Liver (tissue), 9 donors: Measurements from ENCODE around the gene SNIP1. TPM values are rescaled to one million over a fixed set of nuclear protein-coding genes. Genes with fewer than 3 reads are reported as not detected.
"Not testable (repeated sequence)": the region's sequence is repeated elsewhere in the genome, so short reads cannot be mapped to it uniquely, and the experiment has no call there.

Source experiments
- DNase-seq: peaks from one replicate; pipeline ENCODE4 v3.0.0-alpha.2; 2017; ENCODE audit warnings: low spot score
- H3K27ac ChIP-seq, 2 donors: one replicate each; pipeline ENCODE4 v1.7.0; 2013; ENCODE audit warnings: inconsistent platforms in 2 of 2, low read length in 2 of 2, control low read depth in 1 of 2, low read depth in 1 of 2, mild to moderate bottlenecking in 1 of 2
- H3K27me3 ChIP-seq, 4 donors: one replicate each; pipeline versions ENCODE4 v1.6.1 to v1.7.0; 2013; ENCODE audit warnings: low read length in 3 of 4, inconsistent platforms in 1 of 4, mild to moderate bottlenecking in 1 of 4, moderate library complexity in 1 of 4; ENCODE audit not compliant: control insufficient read depth in 4 of 4, insufficient read depth in 4 of 4
- H3K36me3 ChIP-seq, 4 donors: one replicate each; pipeline versions ENCODE4 v1.6.1 to v1.7.0; 2013; ENCODE audit warnings: low read length in 3 of 4, mild to moderate bottlenecking in 3 of 4, low read depth in 1 of 4, moderate library complexity in 1 of 4; ENCODE audit not compliant: control insufficient read depth in 4 of 4, insufficient read depth in 3 of 4
- H3K4me1 ChIP-seq, 4 donors: one replicate each; pipeline versions ENCODE4 v1.6.1 to v1.7.0; 2013; ENCODE audit warnings: low read length in 3 of 4, mild to moderate bottlenecking in 3 of 4, moderate library complexity in 1 of 4; ENCODE audit not compliant: control insufficient read depth in 4 of 4, insufficient read depth in 4 of 4
- H3K4me3 ChIP-seq, 3 donors: one replicate each; pipeline versions ENCODE4 v1.6.1 to v1.7.0; 2013; ENCODE audit warnings: low read length in 3 of 3, control low read depth in 1 of 3, low read depth in 1 of 3, mild to moderate bottlenecking in 1 of 3
- H3K9ac ChIP-seq, 2 donors: one replicate each; pipeline ENCODE4 v1.7.0; 2013; ENCODE audit warnings: low read length in 2 of 2, mild to moderate bottlenecking in 2 of 2, moderate library complexity in 2 of 2, control low read depth in 1 of 2, low read depth in 1 of 2
- H3K9me3 ChIP-seq, 4 donors: one replicate each; pipeline versions ENCODE4 v1.6.1 to v1.7.0; 2013; ENCODE audit warnings: low read length in 3 of 4; ENCODE audit not compliant: control insufficient read depth in 4 of 4
- ATF3 ChIP-seq: IDR thresholded peaks from 2 replicates; pipeline ENCODE4 v1.6.1; 2016; ENCODE audit warnings: antibody characterized with exemption
- EGR1 ChIP-seq, 2 donors: IDR thresholded peaks; 2 replicates each; pipeline ENCODE4 v1.6.1; 2016 to 2018; ENCODE audit warnings: antibody characterized with exemption in 2 of 2, low read depth in 2 of 2
- FOXA1 ChIP-seq: IDR thresholded peaks from 2 replicates; pipeline ENCODE4 v1.6.1; 2016; ENCODE audit warnings: antibody characterized with exemption
- FOXA2 ChIP-seq: IDR thresholded peaks from 2 replicates; pipeline ENCODE4 v1.6.1; 2016; ENCODE audit warnings: antibody characterized with exemption
- GABPA ChIP-seq, 2 donors: IDR thresholded peaks in 1 of 2; conservative IDR thresholded peaks in 1 of 2; 2 replicates each; pipeline ENCODE4 v1.6.1; 2016; ENCODE audit warnings: antibody characterized with exemption in 2 of 2, mild to moderate bottlenecking in 1 of 2, moderate library complexity in 1 of 2
- HNF4A ChIP-seq, 2 donors: conservative IDR thresholded peaks; 2 replicates each; pipeline ENCODE4 v1.6.1; 2016; ENCODE audit warnings: antibody characterized with exemption in 2 of 2, mild to moderate bottlenecking in 2 of 2
- MAX ChIP-seq: IDR thresholded peaks from 2 replicates; pipeline ENCODE4 v1.6.1; 2016; ENCODE audit warnings: antibody characterized with exemption
- NR2F2 ChIP-seq: IDR thresholded peaks from 2 replicates; pipeline ENCODE4 v1.6.1; 2016; ENCODE audit warnings: antibody characterized with exemption
- RAD21 ChIP-seq, 2 donors: IDR thresholded peaks; 2 replicates each; pipeline ENCODE4 v1.6.1; 2016; ENCODE audit warnings: antibody characterized with exemption in 2 of 2, mild to moderate bottlenecking in 2 of 2
- REST ChIP-seq: IDR thresholded peaks from 2 replicates; pipeline ENCODE4 v1.6.1; 2016; ENCODE audit warnings: antibody characterized with exemption, mild to moderate bottlenecking
- RXRA ChIP-seq, 2 donors: IDR thresholded peaks; 2 replicates each; pipeline ENCODE4 v1.6.1; 2017 to 2018; ENCODE audit warnings: antibody characterized with exemption in 2 of 2, mild to moderate bottlenecking in 1 of 2
- TAF1 ChIP-seq: conservative IDR thresholded peaks from 2 replicates; pipeline ENCODE4 v1.6.1; 2016; ENCODE audit warnings: antibody characterized with exemption, mild to moderate bottlenecking
- YY1 ChIP-seq: IDR thresholded peaks from 2 replicates; pipeline ENCODE4 v1.6.1; 2016; ENCODE audit warnings: antibody characterized with exemption, mild to moderate bottlenecking
- ZBTB33 ChIP-seq: IDR thresholded peaks from 2 replicates; pipeline ENCODE4 v1.6.1; 2016; ENCODE audit warnings: antibody characterized with exemption
- WGBS: extraction: QIAGEN DNeasy Blood & Tissue Kit; methylation state at CpG from one replicate; pipeline ENCODE4 v1.1.7; 2013; 5-methylcytosine and 5-hydroxymethylcytosine counted together
- polyA plus RNA-seq, 2 donors: library from polyadenylated mRNA; stranded (reverse) in 1 of 2; unstranded in 1 of 2; fragments of 200-250 nt in 1 of 2; fragments of >200 nt in 1 of 2; fragmentation: Nextera tagmentation in 1 of 2; extraction: Ambion mirVana in 1 of 2; gene quantifications; one replicate each; pipeline versions ENCODE4 v1.2.1 to v1.2.3, GENCODE V29; 2013 to 2015
- total RNA-seq, 2 donors: library from RNA; depleted of rRNA; stranded (reverse); fragments of >200 nt; gene quantifications; one replicate each; pipeline ENCODE4 v1.2.3, GENCODE V29; 2014
- donor health status: healthy.
- donor health status: healthy.
- donor health status: healthy.
- donor health status: healthy.
- donor health status: healthy.

Gene SNIP1
- total and polyA plus RNA-seq, 4 donors: 1.8 to 9.7 (median 5.3) TPM

GRCh38 chr1:37518241-37518640, 35.9 kb downstream of the SNIP1 start:
- not testable (repeated sequence) for DNase-seq, H3K9ac ChIP-seq, H3K27me3 ChIP-seq, H3K4me3 ChIP-seq, H3K9me3 ChIP-seq, H3K36me3 ChIP-seq
- Histone ChIP-seq H3K4me1 (peaks cover 3 to 15% (median 5%) of the 10 kb centered on the region in 4 donors), H3K27ac (peak overlapping the region; percentile 72 to 86)
- 93% methylated on average over 30 of the region's 31 CpGs for WGBS

GRCh38 chr1:37517569-37517968, 36.5 kb downstream of the SNIP1 start:
- no peak for DNase-seq
- Histone ChIP-seq H3K9me3 (no peaks in the 10 kb centered on the region), H3K4me1 (peaks cover 3 to 15% (median 6%) of the 10 kb centered on the region in 4 donors), H3K27ac (peak overlapping the region; percentile 72 to 86), H3K4me3 (no peak overlapping the region), H3K36me3 (peaks cover 0 to 3% (median 1%) of the 10 kb centered on the region in 4 donors), H3K9ac (no peak overlapping the region), H3K27me3 (no peaks in the 10 kb centered on the region)
- TF ChIP-seq RAD21 (IDR thresholded peaks at IDR 0.05) (peak in 1 of 2 donors; percentile 12), HNF4A (conservative IDR thresholded peaks at IDR 0.05) (peak in 1 of 2 donors; percentile 30), MAX (peak; percentile 50), FOXA1 (peak; percentile 50), FOXA2 (peak; percentile 81), TAF1 (no peak), REST (no peak), GABPA (IDR thresholded peaks at IDR 0.05 in 1 of 2, conservative IDR thresholded peaks at IDR 0.05 in 1 of 2) (peak in 1 of 2 donors; percentile 40), NR2F2 (no peak), YY1 (peak; percentile 67), RXRA (IDR thresholded peaks at IDR 0.05) (peak in 1 of 2 donors; percentile 43)
- WGBS: 45% methylated on average over 1 of the region's 1 CpG

GRCh38 chr1:37515185-37516034, 38.7 kb downstream of the SNIP1 start:
- H3K27me3 ChIP-seq: no peaks in the 10 kb centered on the region
- peaks cover 2 to 8% (median 8%) of the 10 kb centered on the region in 4 donors for H3K36me3 ChIP-seq
- no peaks in the 10 kb centered on the region for H3K9me3 ChIP-seq
- peak overlapping the region; percentile 99 to 100 for H3K9ac ChIP-seq
- H3K4me1 ChIP-seq: peaks cover 3 to 15% (median 5%) of the 10 kb centered on the region in 4 donors
- DNase-seq: no peak
- WGBS: 72% methylated on average over 18 of the region's 18 CpGs
- TF ChIP-seq EGR1 (IDR thresholded peaks at IDR 0.05; ENCODE audit: low read depth in 2 of 2): no peak
- no peak for TF ChIP-seq TAF1
- peak in 1 of 2 donors; percentile 3 for TF ChIP-seq HNF4A (conservative IDR thresholded peaks at IDR 0.05)
- TF ChIP-seq ZBTB33: no peak
- no peak for TF ChIP-seq RXRA (IDR thresholded peaks at IDR 0.05)
- no peak for TF ChIP-seq ATF3
- peak overlapping the region; percentile 99 for H3K27ac ChIP-seq
- peak overlapping the region; percentile 86 to 99 (median 89) for H3K4me3 ChIP-seq
